Kidney (tissue), 14 donors: ENCODE data around the gene SLC24A5. TPM values are rescaled to one million over a fixed set of nuclear protein-coding genes. Genes with fewer than 3 reads are reported as not detected.

ENCODE experiments used
- DNase-seq, 5 donors: peaks; one replicate each; pipeline ENCODE4 v3.0.0-alpha.2; 2013 to 2020
- FAIRE-seq: peaks from 2 replicates; lab custom pipeline; 2012; peaks lifted over from hg19 to GRCh38; lab: Jason Lieb, UNC
- H3K27ac ChIP-seq, 2 donors: one replicate each; pipeline ENCODE4 v1.7.0; 2013; ENCODE audit warnings: low read depth in 2 of 2, low read length in 2 of 2, inconsistent platforms in 1 of 2
- H3K27me3 ChIP-seq: one replicate; pipeline ENCODE4 v1.7.1; 2013; ENCODE audit warnings: low read length, inconsistent platforms; ENCODE audit not compliant: control insufficient read depth, insufficient read depth
- H3K36me3 ChIP-seq, 3 donors: one replicate each; pipeline versions ENCODE4 v1.7.0 to v1.7.1; 2013; ENCODE audit warnings: low read length in 3 of 3, control low read depth in 1 of 3, inconsistent platforms in 1 of 3; ENCODE audit not compliant: insufficient read depth in 3 of 3, control insufficient read depth in 2 of 3
- H3K4me1 ChIP-seq, 3 donors: one replicate each; pipeline versions ENCODE4 v1.7.0 to v1.7.1; 2013; ENCODE audit warnings: low read length in 3 of 3, inconsistent platforms in 1 of 3, low read depth in 1 of 3; ENCODE audit not compliant: control insufficient read depth in 2 of 3, insufficient read depth in 2 of 3
- H3K4me3 ChIP-seq, 3 donors: one replicate each; pipeline versions ENCODE4 v1.7.0 to v1.8.1; 2013; ENCODE audit warnings: low read length in 3 of 3, control low read depth in 1 of 3, inconsistent platforms in 1 of 3
- H3K9ac ChIP-seq, 3 donors: one replicate each; pipeline versions ENCODE4 v1.7.0 to v1.7.1; 2013; ENCODE audit warnings: low read length in 3 of 3, control low read depth in 1 of 3, inconsistent platforms in 1 of 3
- H3K9me3 ChIP-seq, 3 donors: one replicate each; pipeline versions ENCODE4 v1.7.0 to v1.7.1; 2013; ENCODE audit warnings: low read length in 3 of 3, control low read depth in 1 of 3, inconsistent platforms in 1 of 3; ENCODE audit not compliant: control insufficient read depth in 2 of 3, insufficient read depth in 1 of 3
- intact Hi-C: fragments of 100-400 bp; cut with DNase I; formaldehyde crosslinking; loops from one replicate; pipeline ENCODE4 v1.11.1; 2022
- polyA plus RNA-seq: library from polyadenylated mRNA; stranded (reverse); fragments of 350-450 nt; fragmentation: Illumina TruSeq; extraction: RNeasy Lipid Tissue Mini Kit (QIAGEN cat#74804); gene quantifications from one replicate; pipeline ENCODE4 v1.2.3, GENCODE V29; 2014; ENCODE audit warnings: low read depth, low replicate concordance; ENCODE audit not compliant: insufficient read depth
- total RNA-seq: library from RNA; stranded (reverse); fragmentation: NEBNext Ultra II Directional; extraction: Animal tissue kit (Norgen Biotek cat#: 25700); gene quantifications from one replicate; pipeline ENCODE4 v1.2.1, GENCODE V29; 2021
- TF ChIP-seq, protein P1 (sequence below): IDR thresholded peaks from 3 replicates; pipeline ENCODE4 v1.5.1; 2012; ENCODE audit warnings: mild to moderate bottlenecking, moderate library complexity, borderline replicate concordance; ENCODE audit not compliant: insufficient read depth; ENCODE audit errors: extremely low read depth
- donor health status: control.
- donor health status: control.
- donor health status: control.
- donor health status: control.
- donor health status: control.
- donor health status: DM: yes; HTN: yes; CAD: no.
- donor health status: Normal renal cell carcinoma (clear cell type).

SLC24A5 gene
- total and polyA plus RNA-seq, 2 donors from 2014 or later = not detected

DNA sequence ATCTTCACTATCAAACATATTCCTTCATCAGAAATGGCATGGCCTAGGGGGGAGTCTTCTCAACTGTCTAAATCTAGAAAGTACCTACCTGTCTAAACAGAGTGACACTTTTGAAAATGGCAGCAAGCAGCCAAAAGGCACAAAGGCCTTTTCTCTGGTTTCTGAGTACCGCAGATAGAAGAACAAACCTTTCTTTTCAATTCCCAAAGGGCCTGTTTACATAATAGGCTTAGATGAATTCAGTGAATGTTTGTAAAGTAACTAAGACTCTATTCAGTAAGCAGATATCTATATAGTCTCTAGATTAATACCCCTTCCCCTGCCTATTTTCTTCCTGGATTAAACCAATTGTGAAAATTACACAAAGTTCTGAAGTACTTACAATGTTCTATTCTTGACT is 50.2 kb downstream of the SLC24A5 start:
- TF ChIP-seq, protein P1, sequence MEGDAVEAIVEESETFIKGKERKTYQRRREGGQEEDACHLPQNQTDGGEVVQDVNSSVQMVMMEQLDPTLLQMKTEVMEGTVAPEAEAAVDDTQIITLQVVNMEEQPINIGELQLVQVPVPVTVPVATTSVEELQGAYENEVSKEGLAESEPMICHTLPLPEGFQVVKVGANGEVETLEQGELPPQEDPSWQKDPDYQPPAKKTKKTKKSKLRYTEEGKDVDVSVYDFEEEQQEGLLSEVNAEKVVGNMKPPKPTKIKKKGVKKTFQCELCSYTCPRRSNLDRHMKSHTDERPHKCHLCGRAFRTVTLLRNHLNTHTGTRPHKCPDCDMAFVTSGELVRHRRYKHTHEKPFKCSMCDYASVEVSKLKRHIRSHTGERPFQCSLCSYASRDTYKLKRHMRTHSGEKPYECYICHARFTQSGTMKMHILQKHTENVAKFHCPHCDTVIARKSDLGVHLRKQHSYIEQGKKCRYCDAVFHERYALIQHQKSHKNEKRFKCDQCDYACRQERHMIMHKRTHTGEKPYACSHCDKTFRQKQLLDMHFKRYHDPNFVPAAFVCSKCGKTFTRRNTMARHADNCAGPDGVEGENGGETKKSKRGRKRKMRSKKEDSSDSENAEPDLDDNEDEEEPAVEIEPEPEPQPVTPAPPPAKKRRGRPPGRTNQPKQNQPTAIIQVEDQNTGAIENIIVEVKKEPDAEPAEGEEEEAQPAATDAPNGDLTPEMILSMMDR = no peak
- H3K36me3 ChIP-seq = no peaks in the 10 kb centered on the region
- H3K4me1 ChIP-seq = no peaks in the 10 kb centered on the region
- FAIRE-seq = no peak
- H3K9me3 ChIP-seq = no peaks in the 10 kb centered on the region
- intact Hi-C loops = no loop called here
- no peak overlapping the region for H3K4me3 ChIP-seq
- no peak for DNase-seq
- no peaks in the 10 kb centered on the region for H3K27me3 ChIP-seq
- no peak overlapping the region for H3K9ac ChIP-seq
- no peak overlapping the region for H3K27ac ChIP-seq

DNA sequence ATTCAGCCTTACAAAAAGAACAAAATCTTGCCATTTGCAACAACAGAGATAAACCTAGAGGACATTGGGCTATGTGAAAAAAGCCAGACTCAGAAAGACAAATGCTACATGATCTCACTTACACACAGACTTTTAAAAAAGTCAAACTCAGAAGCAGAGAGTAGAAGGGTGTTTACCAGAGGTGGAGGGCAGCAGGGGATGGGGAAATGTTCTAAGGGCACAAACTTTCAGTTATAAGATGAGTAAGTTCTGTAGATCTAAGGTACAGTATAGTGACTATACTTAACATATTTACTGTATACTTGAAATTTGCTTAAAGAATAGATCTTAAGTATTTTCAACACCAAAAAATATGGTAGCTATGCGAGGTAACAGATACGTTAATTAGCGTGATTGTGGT is 54.3 kb downstream of the SLC24A5 start:
- Histone ChIP-seq H3K27ac (no peak overlapping the region), H3K9ac (no peak overlapping the region), H3K27me3 (no peaks in the 10 kb centered on the region), H3K36me3 (no peaks in the 10 kb centered on the region), H3K4me1 (no peaks in the 10 kb centered on the region), H3K9me3 (no peaks in the 10 kb centered on the region), H3K4me3 (no peak overlapping the region)
- FAIRE-seq (no peak), DNase-seq (no peak)
- TF ChIP-seq, protein P1 = no peak
- intact Hi-C loops = no loop called here

DNA sequence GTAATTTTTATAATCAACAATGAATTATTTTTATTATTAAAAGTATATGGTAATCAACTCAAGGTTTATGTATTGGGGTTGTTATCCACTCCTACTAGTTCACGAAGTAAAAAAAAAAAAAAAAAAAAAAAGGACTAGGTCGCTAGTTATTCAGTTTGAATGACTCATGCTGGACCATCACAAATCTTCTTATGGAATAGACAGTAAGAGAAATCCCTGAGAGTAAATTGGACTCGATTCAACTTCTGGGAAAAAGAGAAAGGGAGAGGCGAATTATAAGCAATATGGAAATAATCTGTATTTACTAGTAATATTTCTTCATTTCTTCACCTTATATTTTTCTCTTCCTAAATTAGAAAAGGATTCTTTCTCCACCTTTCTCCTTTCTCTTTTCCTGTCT is 55.3 kb downstream of the SLC24A5 start:
- H3K27me3 ChIP-seq = no peaks in the 10 kb centered on the region
- H3K27ac ChIP-seq = no peak overlapping the region
- no peak overlapping the region for H3K4me3 ChIP-seq
- DNase-seq = no peak
- intact Hi-C loops = no loop called here
- H3K4me1 ChIP-seq = no peaks in the 10 kb centered on the region
- no peaks in the 10 kb centered on the region for H3K9me3 ChIP-seq
- FAIRE-seq = no peak
- no peaks in the 10 kb centered on the region for H3K36me3 ChIP-seq
- H3K9ac ChIP-seq = no peak overlapping the region
- TF ChIP-seq, protein P1 = no peak

DNA sequence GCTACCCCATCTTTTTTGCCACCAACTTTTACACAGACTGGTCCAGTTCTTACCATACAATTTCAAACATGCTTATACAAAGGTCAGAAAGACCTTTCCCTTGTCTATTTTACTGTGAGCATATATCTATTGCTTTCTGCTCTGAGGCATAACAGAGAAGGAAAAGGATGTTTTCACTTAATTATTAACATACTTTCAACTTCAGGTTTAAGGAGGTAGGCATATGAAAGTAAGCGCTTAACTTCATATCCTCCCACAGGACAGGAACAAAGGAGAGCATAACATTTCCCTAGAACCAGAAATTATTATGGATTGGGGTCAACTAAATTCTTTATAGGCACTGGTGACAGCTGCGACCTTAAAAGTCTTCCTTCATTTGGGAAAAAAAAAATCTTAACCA is 56.2 kb downstream of the SLC24A5 start:
- intact Hi-C loops = no loop called here
- H3K4me1 ChIP-seq = no peaks in the 10 kb centered on the region
- H3K36me3 ChIP-seq = no peaks in the 10 kb centered on the region
- no peaks in the 10 kb centered on the region for H3K27me3 ChIP-seq
- peak in 1 of 5 donors; percentile 22 for DNase-seq
- H3K27ac ChIP-seq = peak overlapping the region in 1 of 2 donors; percentile 78
- no peaks in the 10 kb centered on the region for H3K9me3 ChIP-seq
- TF ChIP-seq, protein P1 = no peak
- no peak for FAIRE-seq
- H3K4me3 ChIP-seq = peak overlapping the region; percentile 46 to 72 (median 60)
- peak overlapping the region in 2 of 3 donors; percentile 60 to 61 for H3K9ac ChIP-seq
